ENCODE results near the gene SLC7A14. TPM values are rescaled to one million over a fixed set of nuclear protein-coding genes. Genes with fewer than 3 reads are reported as not detected.

The SLC7A14 gene
- not detected for total RNA-seq

DNA sequence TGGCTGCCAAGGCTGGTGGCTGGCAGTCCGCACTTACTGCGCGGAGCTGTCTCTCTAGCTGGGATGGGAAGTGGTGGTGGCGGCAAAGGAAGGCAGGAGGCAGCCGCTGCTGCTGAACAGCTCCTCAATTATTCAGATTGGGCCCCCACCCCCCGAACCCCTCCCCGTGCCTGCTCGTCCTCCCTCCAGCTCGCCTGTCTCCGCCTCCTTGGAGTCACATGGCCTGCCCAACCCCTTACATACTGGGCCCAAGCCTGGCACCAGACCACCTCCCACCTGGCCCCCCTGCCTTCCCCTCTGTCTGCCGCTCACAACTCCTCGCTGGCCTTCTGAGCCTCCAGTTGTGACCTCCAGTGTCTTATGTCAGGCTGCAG lies at the start of gene SLC7A14:
TSS of gene SLC7A14 (minus strand) at position 139 of the 374 bp plus-strand sequence. CDS start 59,139 bp downstream, outside the sequence.
- DNase-seq (no peak), ATAC-seq (no peak)
- intact Hi-C loops (cut with micrococcal nuclease), result no loop called here
- ChIA-PET CTCF (no interaction called here), POLR2A (no interaction called here)
- TF ChIP-seq, protein P1, sequence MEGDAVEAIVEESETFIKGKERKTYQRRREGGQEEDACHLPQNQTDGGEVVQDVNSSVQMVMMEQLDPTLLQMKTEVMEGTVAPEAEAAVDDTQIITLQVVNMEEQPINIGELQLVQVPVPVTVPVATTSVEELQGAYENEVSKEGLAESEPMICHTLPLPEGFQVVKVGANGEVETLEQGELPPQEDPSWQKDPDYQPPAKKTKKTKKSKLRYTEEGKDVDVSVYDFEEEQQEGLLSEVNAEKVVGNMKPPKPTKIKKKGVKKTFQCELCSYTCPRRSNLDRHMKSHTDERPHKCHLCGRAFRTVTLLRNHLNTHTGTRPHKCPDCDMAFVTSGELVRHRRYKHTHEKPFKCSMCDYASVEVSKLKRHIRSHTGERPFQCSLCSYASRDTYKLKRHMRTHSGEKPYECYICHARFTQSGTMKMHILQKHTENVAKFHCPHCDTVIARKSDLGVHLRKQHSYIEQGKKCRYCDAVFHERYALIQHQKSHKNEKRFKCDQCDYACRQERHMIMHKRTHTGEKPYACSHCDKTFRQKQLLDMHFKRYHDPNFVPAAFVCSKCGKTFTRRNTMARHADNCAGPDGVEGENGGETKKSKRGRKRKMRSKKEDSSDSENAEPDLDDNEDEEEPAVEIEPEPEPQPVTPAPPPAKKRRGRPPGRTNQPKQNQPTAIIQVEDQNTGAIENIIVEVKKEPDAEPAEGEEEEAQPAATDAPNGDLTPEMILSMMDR (IDR thresholded peaks at IDR 0.05), result no peak
- H3K9me3 Mint-ChIP-seq, result peaks cover 4% of the 10 kb centered on the region
- peaks cover 6% of the 10 kb centered on the region for H3K36me3 Mint-ChIP-seq (ENCODE audit: low read depth)
- H3K27ac Mint-ChIP-seq, result no peak within 1 kb of the TSS
- H3K27me3 Mint-ChIP-seq, result peaks cover 46% of the 10 kb centered on the region
- no peak within 1 kb of the TSS for H3K4me3 Mint-ChIP-seq
- H3K4me1 Mint-ChIP-seq (ENCODE audit: low read depth), result no peaks in the 10 kb centered on the region

DNA sequence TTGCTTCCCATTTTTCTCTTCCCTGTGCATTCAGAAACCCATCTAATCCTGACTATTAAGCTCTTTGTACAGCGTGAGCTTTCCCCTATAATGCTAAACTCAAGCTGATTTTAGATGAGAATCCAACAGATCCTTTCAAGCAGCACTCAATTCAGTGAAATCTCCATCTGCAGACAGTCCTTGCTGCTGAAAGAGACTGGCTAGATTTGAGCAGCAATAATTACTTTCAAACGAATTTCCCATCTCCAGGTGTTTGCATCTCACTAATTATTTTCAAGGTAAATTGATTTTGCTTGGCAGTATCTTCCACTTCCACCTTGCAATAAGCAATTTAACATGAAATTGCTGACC lies 49.5 kb upstream of the SLC7A14 start:
- H3K4me1 Mint-ChIP-seq (ENCODE audit: low read depth), result no peaks in the 10 kb centered on the region
- CTCF ChIA-PET, result interaction anchor here (1.3 kb wide), 1 partner anchor 11 kb away, joined by 3 read pairs; no protein-coding TSS in a partner anchor

DNA sequence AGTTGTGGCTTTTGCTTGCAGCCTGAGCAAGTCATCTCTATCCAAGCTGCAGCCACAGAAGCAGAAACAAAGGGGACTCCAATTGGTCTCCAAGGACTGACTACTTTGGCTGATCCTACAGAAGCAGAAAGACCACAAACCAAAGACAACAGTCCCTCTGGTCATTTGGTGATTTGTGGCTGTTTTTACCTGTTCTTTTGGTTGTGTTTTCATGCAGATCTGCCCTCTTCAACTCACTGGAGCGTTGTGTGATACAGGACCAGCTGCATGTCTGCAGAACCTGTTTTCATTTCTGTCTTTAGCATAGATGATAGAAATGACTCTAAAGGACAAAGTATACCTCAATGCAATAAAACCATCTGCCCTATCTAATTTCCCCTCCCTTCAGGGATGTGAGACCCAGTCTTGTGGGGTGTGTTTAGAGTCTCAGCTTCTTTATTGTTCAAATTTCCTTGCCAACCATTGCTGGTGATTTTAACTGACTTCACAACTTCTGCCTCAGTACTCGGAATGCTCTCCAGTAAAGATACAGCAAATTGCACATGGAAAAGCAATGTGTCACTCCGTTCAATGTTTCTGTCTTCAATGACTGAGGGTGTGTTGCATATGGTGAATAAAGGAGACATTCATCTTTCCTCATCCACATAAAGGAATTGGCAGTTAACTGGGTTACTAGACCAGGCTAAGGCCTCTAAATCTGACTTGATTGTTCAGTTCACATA lies 48.9 kb upstream of the SLC7A14 start:
- TF ChIP-seq, protein P1 (IDR thresholded peaks at IDR 0.05), result no peak
- POLR2A ChIA-PET, result interaction anchor here (0.6 kb wide), 1 partner anchor 312 kb away, joined by 4 read pairs; no protein-coding TSS in a partner anchor
- H3K9me3 Mint-ChIP-seq, result no peaks in the 10 kb centered on the region
- CTCF ChIA-PET, result no interaction called here
- H3K4me1 Mint-ChIP-seq (ENCODE audit: low read depth), result no peaks in the 10 kb centered on the region
- H3K27ac Mint-ChIP-seq, result no peak overlapping the region
- H3K36me3 Mint-ChIP-seq (ENCODE audit: low read depth), result no peaks in the 10 kb centered on the region
- ATAC-seq (no peak), DNase-seq (no peak)
- no peak overlapping the region for H3K4me3 Mint-ChIP-seq
- intact Hi-C loops (cut with micrococcal nuclease), result no loop called here
- H3K27me3 Mint-ChIP-seq, result peaks cover 6% of the 10 kb centered on the region

More for the DNA sequence above, 49.5 kb upstream of the SLC7A14 start:
- DNase-seq (no peak), ATAC-seq (no peak)
- H3K9me3 Mint-ChIP-seq, result no peaks in the 10 kb centered on the region
- no peaks in the 10 kb centered on the region for H3K36me3 Mint-ChIP-seq (ENCODE audit: low read depth)
- H3K27me3 Mint-ChIP-seq, result peaks cover 6% of the 10 kb centered on the region
- no peak overlapping the region for H3K27ac Mint-ChIP-seq
- POLR2A ChIA-PET, result no interaction called here
- no peak overlapping the region for H3K4me3 Mint-ChIP-seq
- intact Hi-C loops (cut with micrococcal nuclease), result no loop called here
- TF ChIP-seq, protein P1 (IDR thresholded peaks at IDR 0.05), result no peak

DNA sequence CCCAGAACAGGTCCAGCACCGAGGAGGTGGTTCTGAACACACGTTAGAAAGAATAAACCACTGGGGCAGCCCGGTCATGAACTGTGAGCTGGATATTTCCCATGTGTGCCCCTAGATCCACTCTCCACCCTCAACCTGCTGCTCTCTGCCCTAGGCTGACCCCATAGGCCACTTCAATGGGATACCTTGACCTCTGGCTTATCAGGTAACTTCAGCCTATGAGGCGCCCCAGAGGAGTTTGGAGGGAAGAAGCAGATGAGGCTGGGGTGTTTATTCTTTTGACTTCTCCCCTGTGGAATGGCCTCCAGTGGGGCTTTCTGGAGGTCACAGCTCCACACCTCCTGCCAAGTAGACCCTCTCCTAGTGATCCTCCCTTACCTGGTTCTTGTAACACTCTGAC lies 47.7 kb upstream of the SLC7A14 start:
- ChIA-PET CTCF (no interaction called here), POLR2A (no interaction called here)
- ATAC-seq (no peak), DNase-seq (no peak)
- intact Hi-C loops (cut with micrococcal nuclease), result no loop called here
- H3K4me1 Mint-ChIP-seq (ENCODE audit: low read depth), result no peaks in the 10 kb centered on the region
- H3K27me3 Mint-ChIP-seq, result peaks cover 13% of the 10 kb centered on the region
- H3K9me3 Mint-ChIP-seq, result no peaks in the 10 kb centered on the region
- H3K36me3 Mint-ChIP-seq (ENCODE audit: low read depth), result no peaks in the 10 kb centered on the region
- H3K4me3 Mint-ChIP-seq, result no peak overlapping the region
- TF ChIP-seq, protein P1 (IDR thresholded peaks at IDR 0.05), result no peak
- H3K27ac Mint-ChIP-seq, result no peak overlapping the region

DNA sequence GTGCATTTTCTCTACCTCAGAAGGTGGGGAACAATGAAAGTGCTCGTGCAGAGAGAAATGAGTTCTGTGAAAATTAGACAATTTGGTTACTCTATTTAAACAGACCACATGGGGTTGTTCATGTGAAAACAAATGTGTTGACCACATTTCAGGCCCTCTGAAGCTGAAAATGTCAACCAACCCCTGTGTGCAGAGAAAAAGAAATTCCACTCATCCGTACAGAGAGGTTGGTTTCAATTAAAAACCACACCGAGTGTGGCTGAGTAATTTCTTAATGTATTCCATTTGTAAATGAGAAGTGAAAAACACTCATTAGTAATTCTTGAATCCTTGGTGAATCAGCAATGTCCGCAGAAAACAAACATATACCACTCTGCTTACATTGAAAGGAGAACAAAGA lies 46.9 kb upstream of the SLC7A14 start:
- intact Hi-C loops (cut with micrococcal nuclease), result no loop called here
- ChIA-PET POLR2A (no interaction called here), CTCF (no interaction called here)
- peak; percentile 30 for ATAC-seq
- H3K27me3 Mint-ChIP-seq, result peaks cover 14% of the 10 kb centered on the region
- no peak overlapping the region for H3K27ac Mint-ChIP-seq
- DNase-seq, result no peak
- no peaks in the 10 kb centered on the region for H3K4me1 Mint-ChIP-seq (ENCODE audit: low read depth)
- no peak overlapping the region for H3K4me3 Mint-ChIP-seq
- TF ChIP-seq, protein P1 (IDR thresholded peaks at IDR 0.05), result no peak
- no peaks in the 10 kb centered on the region for H3K9me3 Mint-ChIP-seq
- H3K36me3 Mint-ChIP-seq (ENCODE audit: low read depth), result no peaks in the 10 kb centered on the region
